HG03159 (cell line): ENCODE data around the gene ARHGAP6.

Source experiments
- ATAC-seq: cut with Tn5 transposase; IDR thresholded peaks from one replicate; pipeline ENCODE4 v1.9.1; 2021; ENCODE audit warnings: mild to moderate bottlenecking, moderate library complexity; ENCODE audit not compliant: unreplicated experiment

ARHGAP6 gene

GRCh38 chrX:11465648-11466411 lies 199.9 kb downstream of the ARHGAP6 start:
- no peak for ATAC-seq

DNA sequence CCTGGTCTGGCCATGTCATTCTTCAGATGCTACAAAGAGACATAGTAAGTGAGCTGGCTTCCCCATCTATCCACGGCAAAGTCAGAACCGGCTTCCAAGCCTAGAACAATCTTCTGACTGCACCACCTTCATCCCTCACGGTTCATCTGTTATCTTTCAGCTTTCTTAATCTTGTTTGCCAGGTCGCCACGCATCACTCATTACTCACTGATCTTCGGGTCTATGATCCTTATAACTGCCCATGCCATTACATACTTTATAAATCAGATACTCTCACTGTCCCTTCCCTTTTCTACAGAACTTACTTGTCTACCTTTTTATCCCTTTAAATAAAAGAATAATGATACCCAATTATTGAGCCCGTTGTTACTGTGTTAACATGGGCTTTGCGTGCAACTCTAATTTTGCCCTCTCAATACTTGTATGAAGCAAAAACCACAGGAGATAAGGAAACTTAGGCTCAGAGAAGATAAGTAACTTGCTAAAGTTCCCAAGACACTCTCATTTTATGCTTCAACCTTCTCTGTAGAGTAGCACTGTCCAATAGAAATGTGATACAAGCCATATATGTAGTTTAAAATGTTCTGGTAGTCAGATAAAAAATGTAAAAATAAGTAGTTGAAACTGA lies 200.8 kb downstream of the ARHGAP6 start:
- ATAC-seq: no peak

DNA sequence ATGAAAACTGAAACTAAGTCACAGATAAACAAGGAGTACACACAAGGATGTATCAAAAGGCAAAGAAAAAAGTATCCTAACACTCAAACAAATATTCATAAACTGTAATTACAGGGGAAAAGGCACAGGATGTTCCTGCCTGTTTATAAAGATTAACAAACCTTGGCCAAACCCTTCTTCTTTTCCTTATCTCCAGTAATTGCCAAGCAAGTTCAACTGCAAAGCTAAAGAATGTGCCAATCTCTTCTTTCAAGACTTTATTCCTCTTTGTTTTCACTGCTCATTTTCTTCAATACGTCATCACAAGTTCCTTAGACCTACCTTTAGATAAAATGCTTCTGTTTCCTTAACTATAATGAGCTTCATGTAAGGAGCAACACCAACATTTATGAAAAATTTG lies 201.3 kb downstream of the ARHGAP6 start:
- ATAC-seq: no peak

GRCh38 chrX:11462648-11463047 lies 203.1 kb downstream of the ARHGAP6 start:
- ATAC-seq: no peak

GRCh38 chrX:11462136-11462535 lies 203.6 kb downstream of the ARHGAP6 start:
- no peak for ATAC-seq

- no peak for ATAC-seq
Measured at GRCh38 chrX:11461201-11462001, 204.3 kb downstream of the ARHGAP6 start.

GRCh38 chrX:11460347-11460746 lies 205.4 kb downstream of the ARHGAP6 start:
- no peak for ATAC-seq

DNA sequence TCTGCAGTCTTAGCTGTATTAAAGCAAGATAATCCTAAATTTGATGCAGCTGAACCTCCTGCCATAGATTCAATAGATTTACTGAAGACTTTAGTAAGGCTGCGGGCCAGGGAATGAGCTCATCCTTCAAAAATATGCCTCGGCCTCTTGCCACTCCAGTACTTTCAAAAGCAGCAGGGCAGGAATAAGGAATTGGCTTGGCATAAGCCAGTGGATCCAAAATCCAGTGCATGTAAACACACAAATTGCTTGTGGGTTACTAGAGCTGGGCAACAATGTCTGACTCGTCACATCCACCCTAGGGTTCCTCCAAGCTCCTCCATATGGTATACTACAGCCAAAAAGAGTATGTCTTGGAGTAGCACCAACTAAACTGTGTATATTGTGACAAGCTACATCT lies 207.6 kb downstream of the ARHGAP6 start:
- no peak for ATAC-seq

DNA sequence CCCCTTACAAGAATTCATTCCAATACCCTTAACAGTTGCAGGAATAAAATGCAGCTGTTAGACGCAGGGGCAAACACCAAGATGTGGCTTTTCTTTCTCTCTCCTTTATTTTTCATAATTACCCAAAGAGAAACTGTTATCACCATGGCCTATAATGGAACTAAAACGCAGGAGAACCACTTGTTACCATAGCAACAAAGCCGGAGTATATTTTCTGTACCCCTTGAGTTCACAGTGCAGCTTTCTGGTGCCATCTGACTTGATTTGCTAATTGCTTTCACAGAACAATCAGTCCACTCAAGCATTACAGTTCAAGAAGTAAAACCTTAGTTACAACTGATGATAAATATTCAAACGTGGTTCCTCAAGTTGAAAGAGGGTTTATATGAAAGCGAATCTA lies 214.6 kb downstream of the ARHGAP6 start:
- ATAC-seq: no peak

DNA sequence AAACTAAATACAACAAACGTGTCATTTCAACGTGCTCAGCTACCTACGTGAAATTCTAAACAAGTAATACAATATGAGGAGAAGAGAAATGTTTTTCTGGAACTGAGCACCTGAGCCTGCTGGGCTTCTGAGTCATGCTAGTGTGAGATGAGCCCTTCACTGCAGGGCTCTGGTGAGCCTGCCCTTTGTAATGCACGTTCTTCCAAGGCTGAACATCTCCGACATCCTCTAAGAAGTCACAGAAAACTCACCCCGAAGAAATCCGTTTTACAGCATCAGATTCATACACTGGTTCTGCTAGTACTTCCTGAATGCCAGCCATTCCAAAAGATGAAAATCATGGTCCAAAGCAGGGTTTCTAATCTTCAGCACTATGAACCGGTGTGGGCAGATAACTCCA lies 215.4 kb downstream of the ARHGAP6 start:
- ATAC-seq: no peak

DNA sequence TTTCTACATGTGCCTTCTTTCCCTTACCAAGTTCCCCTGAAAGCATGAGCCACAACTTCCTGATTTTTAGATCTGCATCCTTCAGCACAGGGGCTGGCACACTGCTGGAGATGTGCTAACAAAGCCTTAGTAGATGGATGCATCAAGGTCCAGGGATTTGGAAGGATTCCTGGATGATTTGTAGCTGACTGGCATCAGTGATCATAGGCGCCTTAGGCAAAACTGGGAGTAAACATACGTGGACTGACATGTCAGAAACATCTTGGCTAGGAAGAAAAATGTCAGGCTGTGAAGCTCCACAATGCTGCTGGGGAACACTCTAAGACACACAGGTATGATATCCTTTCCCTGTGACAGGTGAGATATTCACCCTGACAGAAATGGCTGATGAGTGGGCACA lies 216.1 kb downstream of the ARHGAP6 start:
- no peak for ATAC-seq

- ATAC-seq: no peak
Measured at GRCh38 chrX:11447418-11447817, 218.3 kb downstream of the ARHGAP6 start.

DNA sequence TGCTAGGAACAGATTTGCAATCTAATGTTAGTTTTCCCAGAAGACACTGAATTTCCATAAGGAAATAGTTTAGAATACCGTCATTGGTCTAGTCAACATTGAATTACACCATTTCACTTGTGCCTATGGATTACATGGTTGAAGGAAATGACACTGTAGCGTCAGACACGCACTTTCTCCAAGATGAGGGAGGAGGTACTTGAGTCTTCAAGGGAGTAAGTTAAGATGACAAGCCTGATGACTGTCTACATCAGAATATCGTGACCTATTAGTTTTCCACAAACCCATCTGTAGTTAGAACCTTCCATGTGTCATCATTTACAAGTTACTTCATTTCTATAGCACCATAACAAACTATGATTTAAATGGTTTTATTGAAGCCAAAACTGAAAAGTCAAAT lies 218.8 kb downstream of the ARHGAP6 start:
- no peak for ATAC-seq

GRCh38 chrX:11446336-11446735 lies 219.4 kb downstream of the ARHGAP6 start:
- ATAC-seq: no peak

DNA sequence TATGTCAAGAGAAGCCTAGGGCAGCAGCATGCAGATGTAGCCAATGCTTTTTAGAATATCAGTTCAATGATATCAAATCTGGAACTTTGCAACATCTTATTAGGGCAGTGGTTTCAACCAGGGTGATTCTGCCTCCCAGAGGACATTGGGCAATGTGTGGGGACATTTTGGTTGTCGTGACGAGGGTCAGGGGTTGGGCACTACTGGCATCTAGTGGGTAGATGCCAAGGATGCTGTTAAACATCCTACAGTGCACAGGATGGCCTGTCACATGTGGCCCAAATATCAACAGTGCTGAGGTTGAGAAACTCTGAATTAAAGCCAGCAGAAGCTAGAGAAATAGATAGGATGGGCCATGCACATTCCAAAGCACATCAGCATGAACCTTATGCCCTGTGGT lies 220.2 kb downstream of the ARHGAP6 start:
- no peak for ATAC-seq

DNA sequence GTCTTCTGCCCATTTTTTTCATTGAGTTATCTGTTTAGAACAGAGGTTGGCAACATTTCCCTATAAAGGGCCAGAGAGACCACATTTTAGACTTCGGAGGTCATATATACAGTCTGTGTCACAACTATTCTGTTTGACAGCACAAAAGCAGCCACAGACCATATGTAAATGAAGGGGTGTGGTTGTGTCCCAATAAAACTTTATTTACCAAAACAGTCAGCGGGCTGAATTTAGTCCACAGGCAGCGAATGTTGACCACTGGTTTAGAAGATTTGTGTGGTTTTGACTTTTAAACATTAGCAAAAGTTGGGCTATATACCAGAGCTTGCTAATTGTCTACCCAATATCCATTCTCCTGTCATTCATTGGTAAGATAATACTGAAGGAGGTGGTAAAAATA lies 221.7 kb downstream of the ARHGAP6 start:
- ATAC-seq: no peak

- ATAC-seq: no peak
Measured at GRCh38 chrX:11439846-11440245, 225.9 kb downstream of the ARHGAP6 start.

DNA sequence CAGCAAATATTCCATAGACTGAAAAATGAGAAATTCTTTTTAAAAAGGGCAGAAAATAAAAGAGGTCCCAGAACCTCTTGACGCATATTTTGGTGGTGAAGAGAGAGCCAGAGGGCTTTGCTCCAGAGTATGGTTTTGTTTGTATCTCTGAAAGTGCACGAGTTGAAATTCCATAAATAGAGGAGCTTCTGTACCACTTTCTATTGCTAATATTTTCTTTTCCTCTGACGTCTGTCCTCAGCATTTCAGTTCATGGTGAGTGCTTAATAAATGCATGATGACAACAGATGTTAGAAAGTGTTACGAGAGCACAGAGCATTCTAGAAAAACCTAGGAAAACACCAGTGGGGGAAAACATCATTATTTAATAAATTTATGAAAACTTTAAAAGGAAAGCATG lies 227.0 kb downstream of the ARHGAP6 start:
- ATAC-seq: no peak

DNA sequence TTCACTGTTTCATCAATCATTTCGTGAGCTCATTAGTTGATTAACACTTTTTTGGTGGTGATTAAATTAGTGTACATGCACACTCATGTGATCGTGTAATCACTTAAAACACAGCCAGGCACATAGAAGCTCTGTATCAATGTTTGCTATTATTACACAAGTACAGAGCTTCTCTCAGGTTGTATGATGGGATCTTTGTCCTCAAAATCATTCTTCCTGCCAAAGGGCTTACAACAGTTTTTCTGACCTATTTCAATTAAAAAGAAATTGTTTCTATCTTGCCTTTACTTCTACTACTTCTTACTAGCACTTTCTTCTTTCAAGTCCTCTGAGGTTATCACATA lies 227.4 kb downstream of the ARHGAP6 start:
- no peak for ATAC-seq

DNA sequence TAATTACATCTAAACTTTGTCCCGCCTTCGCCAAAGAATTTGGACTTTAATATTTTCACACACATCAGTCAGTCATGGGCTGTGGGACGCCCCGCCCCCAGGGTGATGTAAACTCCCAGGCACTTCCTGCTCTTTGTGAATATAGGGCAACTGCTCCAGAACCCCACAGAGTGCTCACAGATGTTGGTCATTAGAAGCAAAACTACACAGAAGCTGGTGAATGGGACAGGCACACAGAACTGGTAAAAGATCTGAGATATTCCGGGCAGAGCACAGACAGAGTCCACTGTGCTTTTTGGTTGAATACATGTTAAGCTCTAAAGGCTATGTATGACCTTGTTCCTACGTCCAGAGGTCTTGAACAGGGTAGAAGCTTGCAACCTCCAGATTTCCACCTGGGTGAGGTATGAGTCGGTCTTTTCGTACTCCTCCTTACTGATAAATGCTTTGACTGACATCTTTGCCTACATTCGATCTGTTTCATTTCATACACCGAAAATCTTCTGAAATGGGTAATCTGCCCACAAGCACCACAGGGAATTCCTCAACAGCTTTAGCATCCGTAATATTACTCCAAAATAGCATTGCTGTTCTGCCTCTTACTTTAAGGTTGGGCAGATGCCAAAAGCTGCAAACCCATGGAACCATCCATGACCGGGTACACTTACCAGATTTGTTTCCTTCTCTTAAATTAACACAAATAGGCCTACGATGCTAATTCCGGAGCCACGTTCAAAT lies 227.9 kb downstream of the ARHGAP6 start:
- no peak for ATAC-seq

- no peak for ATAC-seq
Measured at GRCh38 chrX:11435568-11435967, 230.2 kb downstream of the ARHGAP6 start.
